Trophoblast cell (in vitro differentiated cells and primary cell): ENCODE data around the gene PTPN9.

Experiments
- DNase-seq, 2 donors: peaks; one replicate each; pipeline ENCODE4 v3.0.0-alpha.2; 2016
- H2AFZ ChIP-seq: 2 replicates; pipeline ENCODE4 v1.6.1; 2013; ENCODE audit warnings: low read length, moderate library complexity, mild to moderate bottlenecking; ENCODE audit not compliant: insufficient read depth, poor library complexity
- H2AK5ac ChIP-seq: 2 replicates; pipeline ENCODE4 v1.6.1; 2013; ENCODE audit warnings: mild to moderate bottlenecking, low read length
- H2BK120ac ChIP-seq: 2 replicates; pipeline ENCODE4 v1.6.1; 2013; ENCODE audit warnings: low read length, mild to moderate bottlenecking, moderate library complexity; ENCODE audit not compliant: insufficient read depth, poor library complexity
- H2BK12ac ChIP-seq: 2 replicates; pipeline ENCODE4 v1.6.1; 2013; ENCODE audit warnings: mild to moderate bottlenecking, low read length, moderate library complexity
- H2BK5ac ChIP-seq: 2 replicates; pipeline ENCODE4 v1.6.1; 2013; ENCODE audit warnings: low read length, low read depth, moderate library complexity, mild to moderate bottlenecking; ENCODE audit not compliant: poor library complexity
- H3K14ac ChIP-seq: 2 replicates; pipeline ENCODE4 v1.6.1; 2013; ENCODE audit warnings: mild to moderate bottlenecking, low read length
- H3K18ac ChIP-seq: 2 replicates; pipeline ENCODE4 v1.6.1; 2013; ENCODE audit warnings: mild to moderate bottlenecking, low read length
- H3K23ac ChIP-seq: 2 replicates; pipeline ENCODE4 v1.6.1; 2013; ENCODE audit warnings: low read length
- H3K27ac ChIP-seq: 2 replicates; pipeline ENCODE4 v1.5.1; 2013; ENCODE audit warnings: low read depth, mild to moderate bottlenecking, inconsistent platforms, low read length, moderate library complexity
- H3K27me3 ChIP-seq: 2 replicates; pipeline ENCODE4 v1.6.1; 2013; ENCODE audit warnings: inconsistent platforms, mild to moderate bottlenecking, low read length, moderate library complexity; ENCODE audit not compliant: insufficient read depth
- H3K36me3 ChIP-seq, 2 experiments: 1 replicate in 1 of 2; 2 replicates in 1 of 2; pipeline ENCODE4 v1.6.1; 2013; ENCODE audit warnings: low read length in 2 of 2, mild to moderate bottlenecking in 2 of 2, moderate library complexity in 1 of 2; ENCODE audit not compliant: insufficient read depth in 2 of 2, control insufficient read depth in 1 of 2
- H3K4ac ChIP-seq: 2 replicates; pipeline ENCODE4 v1.6.1; 2013; ENCODE audit warnings: low read depth, mild to moderate bottlenecking, low read length, moderate library complexity
- H3K4me1 ChIP-seq, 2 experiments: 1 replicate in 1 of 2; 2 replicates in 1 of 2; pipeline ENCODE4 v1.6.1; 2013; ENCODE audit warnings: low read length in 2 of 2, mild to moderate bottlenecking in 2 of 2, moderate library complexity in 1 of 2; ENCODE audit not compliant: insufficient read depth in 2 of 2, control insufficient read depth in 1 of 2
- H3K4me2 ChIP-seq: 2 replicates; pipeline ENCODE4 v1.6.1; 2013; ENCODE audit warnings: inconsistent platforms, mild to moderate bottlenecking, low read length, moderate library complexity
- H3K4me3 ChIP-seq: 2 replicates; pipeline ENCODE4 v1.5.1; 2013; ENCODE audit warnings: mild to moderate bottlenecking, low read depth, low read length, inconsistent platforms
- H3K79me1 ChIP-seq: one replicate; pipeline ENCODE4 v1.6.1; 2013; ENCODE audit warnings: low read length
- H3K79me2 ChIP-seq: 2 replicates; pipeline ENCODE4 v1.6.1; 2013; ENCODE audit warnings: low read length, mild to moderate bottlenecking; ENCODE audit not compliant: control insufficient read depth, insufficient read depth, poor library complexity
- H3K9ac ChIP-seq: 2 replicates; pipeline ENCODE4 v1.6.1; 2013; ENCODE audit warnings: mild to moderate bottlenecking, low read length
- H3K9me3 ChIP-seq: 2 replicates; pipeline ENCODE4 v1.6.1; 2013; ENCODE audit warnings: low read depth, mild to moderate bottlenecking, control low read depth, inconsistent platforms, low read length; ENCODE audit not compliant: insufficient read depth
- H4K12ac ChIP-seq: 2 replicates; pipeline ENCODE4 v1.6.1; 2013; ENCODE audit warnings: low read depth, mild to moderate bottlenecking, low read length, moderate library complexity
- H4K8ac ChIP-seq: 2 replicates; pipeline ENCODE4 v1.6.1; 2013; ENCODE audit warnings: low read depth, mild to moderate bottlenecking, low read length, moderate library complexity
- H4K91ac ChIP-seq: one replicate; pipeline ENCODE4 v1.6.1; 2013; ENCODE audit warnings: low read depth, mild to moderate bottlenecking, low read length, moderate library complexity
- WGBS: extraction: QIAGEN DNeasy Blood & Tissue Kit; methylation state at CpG from one replicate; pipeline ENCODE4 v1.1.7; 2013; ENCODE audit warnings: missing lambda C conversion rate; ENCODE audit not compliant: insufficient read length, insufficient coverage; ENCODE audit errors: extremely low coverage; 5-methylcytosine and 5-hydroxymethylcytosine counted together

PTPN9 gene

DNA sequence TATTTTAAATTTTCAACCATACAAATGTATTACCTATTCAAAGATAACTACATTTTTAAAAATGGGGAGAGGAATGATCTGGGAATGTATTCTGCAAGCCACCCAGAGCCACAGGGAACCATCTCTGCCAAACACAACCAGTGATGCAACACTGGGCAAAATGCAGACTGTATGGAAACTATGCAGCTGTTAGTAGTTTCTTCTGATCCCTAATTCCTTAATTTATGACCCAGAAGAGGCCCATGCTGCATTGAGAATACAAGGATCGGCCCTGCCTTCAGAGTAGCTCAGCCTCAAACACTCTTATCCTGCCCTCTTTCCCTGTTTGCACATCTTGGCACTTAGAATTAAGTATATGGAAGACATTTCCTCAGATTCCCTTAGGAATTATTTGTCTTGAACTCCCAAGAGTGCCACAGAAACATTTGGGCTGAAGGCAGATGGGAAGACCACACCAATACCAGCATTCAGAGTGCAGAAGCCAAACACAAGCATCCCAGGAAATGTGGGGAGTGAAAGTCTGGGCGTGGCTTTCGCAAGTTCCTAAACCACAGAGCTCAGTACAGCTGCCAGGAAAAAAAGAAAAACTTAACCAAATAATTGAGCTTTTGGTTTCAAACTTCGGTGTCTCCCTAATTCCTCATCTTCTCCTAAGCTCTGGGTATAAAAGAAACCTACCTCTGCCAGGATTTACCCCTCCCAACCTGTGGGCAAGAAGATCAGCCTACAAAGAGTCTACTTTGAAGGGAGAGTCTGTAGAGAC is 41.1 kb upstream of the PTPN9 start:
- Histone ChIP-seq H3K4me3 (no peak overlapping the region), H2AK5ac (no peak overlapping the region), H3K27me3 (no peaks in the 10 kb centered on the region)

DNA sequence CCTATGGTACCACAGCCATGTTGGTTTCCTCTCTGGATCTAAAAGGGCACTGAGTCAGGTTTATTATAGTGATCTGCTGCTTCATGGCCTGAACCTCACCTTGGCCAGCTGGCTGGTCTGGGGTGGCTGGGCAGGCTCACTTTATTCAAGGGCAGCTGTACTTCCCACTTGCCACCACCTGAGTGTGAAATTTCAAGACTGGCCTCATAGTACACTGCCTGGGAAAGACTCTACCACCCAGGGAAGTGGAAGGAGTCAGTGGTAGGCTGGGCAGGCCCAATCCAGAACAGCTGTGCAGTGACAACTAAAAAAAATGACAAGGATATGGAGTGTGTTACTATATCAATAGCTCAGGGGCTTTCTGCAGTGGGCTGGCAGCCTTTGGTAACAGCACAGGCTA is 37.7 kb upstream of the PTPN9 start:
- Histone ChIP-seq H3K36me3 (peaks cover 13 to 21% of the 10 kb centered on the region in 2 experiments), H3K14ac (no peak overlapping the region), H4K12ac (no peak overlapping the region), H2BK12ac (no peak overlapping the region), H3K9me3 (no peaks in the 10 kb centered on the region), H2BK120ac (no peak overlapping the region), H3K27me3 (no peaks in the 10 kb centered on the region), H3K4me1 (no peaks in the 10 kb centered on the region), H3K18ac (no peak overlapping the region), H3K23ac (no peak overlapping the region), H2BK5ac (no peak overlapping the region), H3K4me3 (no peak overlapping the region), H3K4me2 (no peak overlapping the region), H2AFZ (no peak overlapping the region), H4K8ac (no peak overlapping the region), H3K9ac (no peak overlapping the region), H3K79me2 (no peaks in the 10 kb centered on the region), H3K79me1 (no peaks in the 10 kb centered on the region), H2AK5ac (no peak overlapping the region), H3K27ac (no peak overlapping the region), H3K4ac (no peak overlapping the region), H4K91ac (no peak overlapping the region)
- no peak for DNase-seq

More for the DNA sequence above, 41.1 kb upstream of the PTPN9 start:
- Histone ChIP-seq H4K12ac (no peak overlapping the region), H2BK12ac (no peak overlapping the region), H2BK120ac (no peak overlapping the region), H3K9ac (no peak overlapping the region), H4K91ac (no peak overlapping the region), H3K23ac (no peak overlapping the region), H3K36me3 (peaks cover 11 to 17% of the 10 kb centered on the region in 2 experiments), H3K79me2 (peaks cover 1% of the 10 kb centered on the region), H3K4ac (no peak overlapping the region), H3K18ac (no peak overlapping the region), H3K4me2 (no peak overlapping the region), H3K9me3 (no peaks in the 10 kb centered on the region), H3K4me1 (no peaks in the 10 kb centered on the region), H2BK5ac (no peak overlapping the region), H3K79me1 (peaks cover 2% of the 10 kb centered on the region), H3K27ac (no peak overlapping the region), H3K14ac (no peak overlapping the region), H4K8ac (no peak overlapping the region), H2AFZ (no peak overlapping the region)
- no CpG with 5 or more reads among the region's 4 CpGs for WGBS
- no peak for DNase-seq

- Histone ChIP-seq H3K4ac (no peak overlapping the region), H4K91ac (no peak overlapping the region)
- no CpG with 5 or more reads among the region's 6 CpGs for WGBS
Observed at GRCh38 chr15:75606711-75607699, 27.9 kb upstream of the PTPN9 start.

GRCh38 chr15:75606026-75606425 is 26.9 kb upstream of the PTPN9 start:
- no CpG with 5 or more reads among the region's 8 CpGs for WGBS
- Histone ChIP-seq H2BK12ac (no peak overlapping the region), H3K9ac (no peak overlapping the region), H3K4me1 (no peaks in the 10 kb centered on the region), H2AK5ac (no peak overlapping the region), H2AFZ (no peak overlapping the region), H4K91ac (no peak overlapping the region), H3K27me3 (no peaks in the 10 kb centered on the region), H3K27ac (no peak overlapping the region), H3K4me2 (no peak overlapping the region), H3K79me2 (no peaks in the 10 kb centered on the region), H3K4me3 (no peak overlapping the region), H3K4ac (no peak overlapping the region), H3K9me3 (no peaks in the 10 kb centered on the region), H3K36me3 (peaks cover 14 to 28% of the 10 kb centered on the region in 2 experiments), H4K12ac (no peak overlapping the region), H4K8ac (no peak overlapping the region), H2BK120ac (no peak overlapping the region), H3K14ac (no peak overlapping the region), H3K79me1 (no peaks in the 10 kb centered on the region), H2BK5ac (no peak overlapping the region), H3K23ac (no peak overlapping the region), H3K18ac (no peak overlapping the region)
- DNase-seq, result no peak

More at GRCh38 chr15:75606711-75607699, 27.9 kb upstream of the PTPN9 start:
- Histone ChIP-seq H3K36me3 (peaks cover 13 to 28% of the 10 kb centered on the region in 2 experiments), H3K9ac (no peak overlapping the region), H3K79me1 (no peaks in the 10 kb centered on the region), H4K8ac (no peak overlapping the region), H3K9me3 (no peaks in the 10 kb centered on the region), H3K27ac (no peak overlapping the region), H2AFZ (no peak overlapping the region), H3K4me2 (no peak overlapping the region), H3K23ac (no peak overlapping the region), H3K14ac (no peak overlapping the region), H3K27me3 (no peaks in the 10 kb centered on the region), H4K12ac (no peak overlapping the region), H2BK5ac (no peak overlapping the region), H3K18ac (no peak overlapping the region), H2AK5ac (no peak overlapping the region), H2BK12ac (no peak overlapping the region), H3K79me2 (no peaks in the 10 kb centered on the region), H3K4me3 (no peak overlapping the region), H2BK120ac (no peak overlapping the region), H3K4me1 (no peaks in the 10 kb centered on the region)
- DNase-seq, result no peak
